Measurements from ENCODE around the gene ZEB2.

DNA sequence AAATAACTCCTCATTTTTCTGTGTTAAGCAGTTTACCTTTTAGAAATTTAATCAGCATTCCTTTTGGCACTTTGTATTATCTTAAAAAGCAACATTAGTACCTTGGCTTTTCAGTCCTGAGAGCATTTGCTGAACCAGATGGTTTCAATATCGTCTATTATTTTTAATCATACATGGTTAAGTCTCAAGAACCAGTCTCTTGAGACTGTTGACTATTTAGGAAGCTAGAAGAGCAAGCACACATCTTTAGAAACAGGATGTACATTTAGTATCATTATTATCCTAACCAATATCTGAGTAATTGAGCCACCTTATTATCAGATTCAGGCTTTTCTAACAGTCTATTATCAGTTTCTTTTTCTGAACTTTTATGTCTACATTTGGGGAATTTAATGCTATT is 28.2 kb upstream of the ZEB2 start:
- no peak for TF ChIP-seq CTCF (IDR thresholded peaks at IDR 0.05; ENCODE audit: low read depth, low read length, missing input control)
- TF ChIP-seq, protein P1, sequence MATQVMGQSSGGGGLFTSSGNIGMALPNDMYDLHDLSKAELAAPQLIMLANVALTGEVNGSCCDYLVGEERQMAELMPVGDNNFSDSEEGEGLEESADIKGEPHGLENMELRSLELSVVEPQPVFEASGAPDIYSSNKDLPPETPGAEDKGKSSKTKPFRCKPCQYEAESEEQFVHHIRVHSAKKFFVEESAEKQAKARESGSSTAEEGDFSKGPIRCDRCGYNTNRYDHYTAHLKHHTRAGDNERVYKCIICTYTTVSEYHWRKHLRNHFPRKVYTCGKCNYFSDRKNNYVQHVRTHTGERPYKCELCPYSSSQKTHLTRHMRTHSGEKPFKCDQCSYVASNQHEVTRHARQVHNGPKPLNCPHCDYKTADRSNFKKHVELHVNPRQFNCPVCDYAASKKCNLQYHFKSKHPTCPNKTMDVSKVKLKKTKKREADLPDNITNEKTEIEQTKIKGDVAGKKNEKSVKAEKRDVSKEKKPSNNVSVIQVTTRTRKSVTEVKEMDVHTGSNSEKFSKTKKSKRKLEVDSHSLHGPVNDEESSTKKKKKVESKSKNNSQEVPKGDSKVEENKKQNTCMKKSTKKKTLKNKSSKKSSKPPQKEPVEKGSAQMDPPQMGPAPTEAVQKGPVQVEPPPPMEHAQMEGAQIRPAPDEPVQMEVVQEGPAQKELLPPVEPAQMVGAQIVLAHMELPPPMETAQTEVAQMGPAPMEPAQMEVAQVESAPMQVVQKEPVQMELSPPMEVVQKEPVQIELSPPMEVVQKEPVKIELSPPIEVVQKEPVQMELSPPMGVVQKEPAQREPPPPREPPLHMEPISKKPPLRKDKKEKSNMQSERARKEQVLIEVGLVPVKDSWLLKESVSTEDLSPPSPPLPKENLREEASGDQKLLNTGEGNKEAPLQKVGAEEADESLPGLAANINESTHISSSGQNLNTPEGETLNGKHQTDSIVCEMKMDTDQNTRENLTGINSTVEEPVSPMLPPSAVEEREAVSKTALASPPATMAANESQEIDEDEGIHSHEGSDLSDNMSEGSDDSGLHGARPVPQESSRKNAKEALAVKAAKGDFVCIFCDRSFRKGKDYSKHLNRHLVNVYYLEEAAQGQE (IDR thresholded peaks at IDR 0.05): no peak
- TF ChIP-seq, protein P2, sequence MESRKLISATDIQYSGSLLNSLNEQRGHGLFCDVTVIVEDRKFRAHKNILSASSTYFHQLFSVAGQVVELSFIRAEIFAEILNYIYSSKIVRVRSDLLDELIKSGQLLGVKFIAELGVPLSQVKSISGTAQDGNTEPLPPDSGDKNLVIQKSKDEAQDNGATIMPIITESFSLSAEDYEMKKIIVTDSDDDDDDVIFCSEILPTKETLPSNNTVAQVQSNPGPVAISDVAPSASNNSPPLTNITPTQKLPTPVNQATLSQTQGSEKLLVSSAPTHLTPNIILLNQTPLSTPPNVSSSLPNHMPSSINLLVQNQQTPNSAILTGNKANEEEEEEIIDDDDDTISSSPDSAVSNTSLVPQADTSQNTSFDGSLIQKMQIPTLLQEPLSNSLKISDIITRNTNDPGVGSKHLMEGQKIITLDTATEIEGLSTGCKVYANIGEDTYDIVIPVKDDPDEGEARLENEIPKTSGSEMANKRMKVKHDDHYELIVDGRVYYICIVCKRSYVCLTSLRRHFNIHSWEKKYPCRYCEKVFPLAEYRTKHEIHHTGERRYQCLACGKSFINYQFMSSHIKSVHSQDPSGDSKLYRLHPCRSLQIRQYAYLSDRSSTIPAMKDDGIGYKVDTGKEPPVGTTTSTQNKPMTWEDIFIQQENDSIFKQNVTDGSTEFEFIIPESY (IDR thresholded peaks at IDR 0.05): no peak
